ENCODE data around the gene RELT.

RELT gene

GRCh38 chr11:73376803-73377629 lies 817 bp downstream of the RELT start:
- peak; percentile 90 for DNase-seq (ENCODE audit: low spot score)

GRCh38 chr11:73379189-73379880 lies 3.1 kb downstream of the RELT start:
- no peak for DNase-seq (ENCODE audit: low spot score)

- DNase-seq (ENCODE audit: low spot score) = no peak
Observed at GRCh38 chr11:73380331-73380730, 4.1 kb downstream of the RELT start.

- DNase-seq (ENCODE audit: low spot score) = no peak
Observed at GRCh38 chr11:73380897-73381410, 4.8 kb downstream of the RELT start.

- DNase-seq (ENCODE audit: low spot score) = no peak
Observed at GRCh38 chr11:73381589-73381988, 5.4 kb downstream of the RELT start.

- no peak for DNase-seq (ENCODE audit: low spot score)
Observed at GRCh38 chr11:73382183-73382582, 6.0 kb downstream of the RELT start.

- no peak for DNase-seq (ENCODE audit: low spot score)
Observed at GRCh38 chr11:73382747-73383146, 6.5 kb downstream of the RELT start.

GRCh38 chr11:73383249-73384124 lies 7.3 kb downstream of the RELT start:
- no peak for DNase-seq (ENCODE audit: low spot score)

GRCh38 chr11:73384125-73384441 lies 7.9 kb downstream of the RELT start:
- DNase-seq (ENCODE audit: low spot score) = no peak

GRCh38 chr11:73384531-73384871 lies 8.3 kb downstream of the RELT start:
- DNase-seq (ENCODE audit: low spot score) = no peak

GRCh38 chr11:73384872-73385689 lies 8.9 kb downstream of the RELT start:
- DNase-seq (ENCODE audit: low spot score) = no peak

- no peak for DNase-seq (ENCODE audit: low spot score)
Observed at GRCh38 chr11:73386016-73386415, 9.8 kb downstream of the RELT start.

- DNase-seq (ENCODE audit: low spot score) = no peak
Observed at GRCh38 chr11:73386546-73386945, 10.3 kb downstream of the RELT start.

GRCh38 chr11:73387594-73388264 lies 11.5 kb downstream of the RELT start:
- no peak for DNase-seq (ENCODE audit: low spot score)

- DNase-seq (ENCODE audit: low spot score) = no peak
Observed at GRCh38 chr11:73388265-73389133, 12.3 kb downstream of the RELT start.

- no peak for DNase-seq (ENCODE audit: low spot score)
Observed at GRCh38 chr11:73389134-73389525, 12.9 kb downstream of the RELT start.

- DNase-seq (ENCODE audit: low spot score) = no peak
Observed at GRCh38 chr11:73389916-73390315, 13.7 kb downstream of the RELT start.

- DNase-seq (ENCODE audit: low spot score) = no peak
Observed at GRCh38 chr11:73390601-73391565, 14.7 kb downstream of the RELT start.

- no peak for DNase-seq (ENCODE audit: low spot score)
Observed at GRCh38 chr11:73391665-73392064, 15.5 kb downstream of the RELT start.
